ENCODE results near the gene DCANP1.

DCANP1 gene

DNA sequence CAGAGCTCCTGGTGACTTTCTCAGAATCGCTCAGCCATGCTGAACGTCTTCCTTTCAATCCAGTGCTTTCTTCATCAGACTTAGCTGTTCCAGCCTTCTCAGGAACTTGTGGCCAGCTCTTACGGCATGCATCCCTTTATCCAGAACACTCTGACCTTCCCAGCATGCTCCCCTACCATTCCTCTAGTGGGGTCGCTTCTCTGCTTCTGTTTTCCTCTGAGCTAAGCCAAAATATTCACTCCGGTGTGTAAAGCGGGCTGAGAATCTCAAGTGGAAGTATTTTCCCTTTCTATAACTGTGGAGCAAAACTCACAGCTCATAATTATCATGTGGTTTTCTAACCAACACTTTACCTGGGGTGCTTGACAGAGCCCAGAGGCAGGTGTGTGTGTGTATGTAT is 6.2 kb downstream of the DCANP1 start:
- no peak for DNase-seq

GRCh38 chr5:135439231-135440205 is 7.6 kb downstream of the DCANP1 start:
- DNase-seq = no peak

DNA sequence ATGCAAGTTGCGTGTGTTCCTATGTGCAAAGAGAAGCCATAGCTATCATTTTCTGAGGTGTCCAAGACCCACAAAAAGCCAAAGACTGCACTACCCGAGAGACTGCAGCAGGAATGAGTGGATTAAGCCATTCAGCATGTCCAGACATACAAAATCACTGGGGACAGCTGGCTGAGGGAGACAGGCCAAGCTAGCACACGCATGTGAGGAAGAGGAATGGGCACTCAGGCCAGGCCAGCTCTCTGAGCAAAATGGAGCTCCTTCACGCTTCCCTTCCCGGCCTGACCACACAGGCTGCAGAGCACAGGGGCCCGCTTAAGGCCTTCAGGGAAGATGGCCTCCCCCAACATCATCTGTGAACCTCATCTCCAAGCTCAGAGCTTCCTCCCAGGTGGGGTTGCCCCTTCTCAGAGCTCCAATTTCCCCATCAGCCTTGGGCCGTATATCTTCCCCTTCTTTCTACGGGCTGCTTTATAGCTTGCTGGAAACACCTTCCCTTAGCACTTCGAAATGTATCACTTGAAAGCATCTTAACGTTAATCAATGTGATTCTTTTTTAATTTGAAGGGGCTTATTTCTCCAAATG is 8.4 kb downstream of the DCANP1 start:
- no peak for DNase-seq

GRCh38 chr5:135437796-135438560 is 9.2 kb downstream of the DCANP1 start:
- no peak for DNase-seq

DNA sequence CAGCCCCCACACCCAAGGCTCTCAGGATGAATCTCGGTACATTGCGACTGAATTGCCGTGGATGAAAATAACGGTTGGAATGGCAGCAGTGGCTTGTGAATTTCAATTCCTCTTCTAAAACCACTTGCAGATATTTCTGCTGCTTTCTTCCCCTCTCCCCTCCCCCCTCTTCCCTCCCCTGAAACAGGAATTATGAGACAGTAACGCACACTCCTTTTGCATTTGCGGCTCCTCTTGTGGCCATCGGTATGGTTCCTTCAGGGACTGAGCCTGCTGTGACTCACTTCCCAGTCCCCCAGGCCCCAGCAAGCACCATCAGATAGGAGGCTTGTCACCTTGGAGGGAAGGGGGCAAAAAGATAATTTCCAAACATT is 9.7 kb downstream of the DCANP1 start:
- DNase-seq = no peak

GRCh38 chr5:135436951-135437418 is 10.2 kb downstream of the DCANP1 start:
- no peak for DNase-seq

DNA sequence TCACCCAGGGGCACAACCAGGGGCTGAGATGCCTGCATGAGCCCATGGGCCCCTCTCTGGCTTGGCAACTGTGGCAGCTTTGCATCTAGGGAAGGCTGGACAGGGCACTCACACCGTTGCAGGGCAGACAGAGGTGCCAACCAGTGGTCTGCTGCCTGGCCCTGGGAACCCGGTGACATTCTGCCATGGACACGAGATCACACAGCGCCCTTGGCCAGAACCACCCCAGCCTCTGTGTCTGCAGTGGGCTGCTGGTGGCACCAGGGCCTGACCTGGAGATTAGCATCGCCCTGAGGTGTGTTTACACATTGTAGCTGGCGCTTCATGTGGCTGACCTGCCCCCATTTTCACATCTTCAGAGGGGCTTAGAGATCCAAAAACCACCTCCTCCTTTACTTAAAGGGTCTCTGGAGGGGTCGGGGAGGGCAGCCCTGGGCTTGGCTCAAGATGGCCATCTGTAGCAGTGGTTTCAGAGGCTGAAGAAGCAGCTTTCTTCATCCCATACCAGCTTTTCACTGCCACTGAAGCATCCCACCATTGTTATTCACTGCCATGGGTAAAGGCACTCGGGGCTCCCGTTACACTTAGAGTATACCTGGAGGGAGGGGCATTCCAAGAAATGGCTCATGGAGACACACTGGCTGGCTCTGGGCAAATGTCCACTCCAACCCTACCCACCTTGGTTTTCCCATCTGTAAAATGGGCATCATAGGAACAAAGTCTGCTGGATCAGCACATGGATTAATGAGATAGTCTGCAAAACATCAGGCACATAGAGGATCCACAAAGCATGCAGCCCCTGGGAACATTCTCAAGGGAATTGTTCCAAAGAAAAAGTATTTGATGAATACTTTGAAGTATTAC is 11.4 kb downstream of the DCANP1 start:
- DNase-seq = no peak

GRCh38 chr5:135434591-135435466 is 12.3 kb downstream of the DCANP1 start:
- DNase-seq = no peak

DNA sequence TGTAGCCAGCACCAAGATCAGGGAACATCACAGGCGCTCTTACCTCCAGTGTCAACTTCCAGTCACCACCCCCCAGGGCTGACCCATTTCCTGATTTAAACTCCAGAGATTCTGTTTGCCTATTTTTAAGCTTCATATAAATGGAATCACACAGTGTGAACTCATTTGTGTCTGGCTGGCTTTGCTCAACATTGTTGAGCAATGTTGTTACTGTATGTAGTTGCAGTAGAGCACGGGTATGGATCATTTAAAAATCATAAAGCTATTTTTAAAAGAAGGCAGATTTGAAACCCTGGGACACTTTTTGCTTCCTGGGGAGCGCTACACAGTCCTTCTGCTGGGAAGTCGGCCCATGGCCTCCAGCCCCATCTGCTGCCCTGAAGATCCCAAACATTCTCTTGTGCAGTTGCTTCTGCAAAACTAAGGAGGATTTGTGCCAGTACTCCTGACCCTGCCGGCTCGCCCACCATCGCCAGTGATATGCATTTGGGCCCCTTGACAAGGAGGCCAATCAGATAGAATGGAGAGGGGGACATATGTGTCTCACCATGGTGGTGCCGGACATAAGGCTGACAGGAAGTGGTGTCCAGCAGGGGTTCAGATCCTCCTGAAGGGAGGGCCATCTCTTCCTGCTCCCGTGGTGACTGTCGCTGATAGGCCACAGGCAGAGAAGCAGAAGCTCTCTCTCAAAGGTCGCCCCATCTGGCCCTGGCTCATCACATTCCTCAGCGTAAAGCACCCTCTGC is 13.3 kb downstream of the DCANP1 start:
- no peak for DNase-seq

DNA sequence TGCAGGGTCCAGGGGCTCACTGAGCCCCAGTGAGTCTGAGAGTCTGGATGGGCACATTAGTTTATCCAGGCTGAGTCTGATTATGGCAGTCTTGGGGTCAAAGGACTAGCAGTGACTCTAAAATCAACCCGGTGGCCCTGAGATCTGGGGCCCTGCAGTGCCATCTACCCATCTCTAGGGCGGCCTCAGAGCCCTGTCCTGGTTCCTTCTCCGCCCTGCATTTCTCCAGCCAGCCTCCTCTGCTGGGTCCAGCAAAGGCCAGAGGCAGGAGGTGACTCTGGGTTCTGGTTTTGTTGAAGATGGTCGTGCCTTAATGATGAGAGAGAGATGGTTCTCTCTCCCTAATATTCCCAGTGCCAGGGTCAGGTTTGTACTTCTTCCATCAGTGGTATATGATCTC is 15.0 kb downstream of the DCANP1 start:
- DNase-seq = no peak

- no peak for DNase-seq
Observed at GRCh38 chr5:135430135-135430437, 17.1 kb downstream of the DCANP1 start.

GRCh38 chr5:135429301-135430134 is 17.6 kb downstream of the DCANP1 start:
- DNase-seq = no peak

DNA sequence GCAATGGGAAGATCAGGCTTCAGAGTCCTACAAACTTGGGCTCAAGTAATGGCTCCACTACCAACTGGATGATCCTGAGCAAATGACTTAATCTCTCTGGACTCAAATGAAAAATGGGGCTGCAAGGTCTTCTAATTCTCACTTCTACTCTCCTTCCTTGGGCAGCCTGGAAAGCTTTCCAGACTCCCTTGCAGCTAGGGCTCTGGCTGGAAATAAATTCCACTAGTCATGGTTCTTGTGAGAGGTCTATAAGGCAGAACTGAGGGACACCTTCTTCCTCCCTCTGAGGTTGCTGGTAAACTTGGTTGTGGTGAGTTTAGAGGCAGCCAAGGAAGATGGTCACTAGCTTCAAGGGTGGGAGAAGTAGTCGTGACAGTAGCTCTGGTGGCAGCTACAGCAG is 18.6 kb downstream of the DCANP1 start:
- DNase-seq = no peak

- DNase-seq = no peak
Observed at GRCh38 chr5:135426102-135427082, 20.8 kb downstream of the DCANP1 start.

DNA sequence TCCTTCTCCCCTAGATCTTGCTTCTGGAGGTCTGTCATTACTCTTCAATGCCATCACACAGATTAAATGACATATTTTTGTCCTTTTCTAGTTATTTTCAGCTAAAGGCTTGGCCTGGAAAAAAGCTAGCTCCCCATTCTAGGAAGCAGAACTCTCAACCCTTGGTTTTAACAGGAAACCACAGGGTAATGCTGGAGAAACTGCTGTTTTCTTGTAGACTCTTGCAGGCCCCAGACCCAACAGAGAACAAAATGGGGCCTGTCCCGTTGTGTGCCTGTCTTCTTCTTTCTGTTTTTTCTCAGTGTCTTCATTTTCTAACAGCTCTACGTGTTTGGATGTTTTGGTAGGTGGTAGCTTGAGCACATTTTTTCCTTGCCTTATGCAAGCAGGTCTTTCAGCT is 21.5 kb downstream of the DCANP1 start:
- DNase-seq = no peak

- DNase-seq = no peak
Observed at GRCh38 chr5:135423846-135424168, 23.3 kb downstream of the DCANP1 start.

- DNase-seq = no peak
Observed at GRCh38 chr5:135423146-135423845, 23.9 kb downstream of the DCANP1 start.

DNA sequence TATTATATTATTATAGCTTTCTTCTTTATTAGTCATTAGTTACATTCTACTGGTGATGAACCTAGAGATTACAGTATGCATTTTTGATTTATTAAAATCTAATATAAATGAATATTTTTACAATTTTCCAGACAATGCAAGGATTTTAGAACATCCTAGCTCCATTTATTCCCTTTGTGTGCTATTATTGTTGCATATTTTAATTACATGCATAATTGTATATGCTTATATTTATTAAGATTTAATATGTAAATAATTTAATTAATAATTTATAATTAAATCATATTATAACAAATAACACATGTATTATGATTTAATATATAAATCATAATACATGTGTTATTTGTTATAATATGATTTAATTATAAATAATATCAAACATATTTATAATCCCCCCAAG is 24.7 kb downstream of the DCANP1 start:
- no peak for DNase-seq
